Measurements from ENCODE around the gene ELN. TPM values are rescaled to one million over a fixed set of nuclear protein-coding genes. Genes with fewer than 3 reads are reported as not detected.

The ELN gene
- total RNA-seq, 2 donors from 2014 or later = 1,484 to 3,836 TPM

- peak overlapping the region; percentile 54 to 98 for H3K27ac ChIP-seq
- no peaks in the 10 kb centered on the region for H3K27me3 ChIP-seq (replicated peaks; ENCODE audit: insufficient read depth)
- no peak overlapping the region for H3K4me3 ChIP-seq
- no peak for ATAC-seq (ENCODE audit: insufficient number of reproducible peaks, low FRiP score, low read depth)
- H3K9me3 ChIP-seq = no peaks in the 10 kb centered on the region
- H3K4me1 ChIP-seq (ENCODE audit: control insufficient read depth in 1 of 2, low read depth in 2 of 2) = peaks cover 24 to 59% of the 10 kb centered on the region in 2 donors
- no peak for DNase-seq (ENCODE audit: low spot score)
- no peak for TF ChIP-seq CTCF (IDR thresholded peaks at IDR 0.05)
- H3K36me3 ChIP-seq = no peaks in the 10 kb centered on the region
Measured at GRCh38 chr7:74019149-74019548, 8.8 kb upstream of the ELN start.

DNA sequence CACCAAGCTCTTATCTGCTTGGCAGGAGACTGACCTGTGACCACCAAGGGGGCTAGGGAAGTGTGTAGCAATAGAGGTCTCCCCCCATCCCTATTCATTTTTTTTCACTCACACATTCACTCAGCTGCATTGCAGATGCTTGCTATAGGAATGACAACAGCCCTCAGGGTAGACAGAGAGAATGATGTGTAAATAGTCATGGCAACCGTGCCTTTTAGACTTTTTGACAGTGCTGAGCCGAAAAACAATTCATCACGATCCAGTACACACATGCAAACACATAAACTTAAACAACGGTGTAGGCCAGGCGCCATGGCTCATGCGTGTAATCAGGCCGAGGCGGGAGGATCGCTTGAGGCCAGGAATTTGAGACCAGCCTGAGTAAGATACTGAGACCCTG, 7.6 kb upstream of the ELN start:
- no peaks in the 10 kb centered on the region for H3K9me3 ChIP-seq
- H3K4me1 ChIP-seq (ENCODE audit: control insufficient read depth in 1 of 2, low read depth in 2 of 2) = peaks cover 28 to 59% of the 10 kb centered on the region in 2 donors
- no peaks in the 10 kb centered on the region for H3K36me3 ChIP-seq
- H3K4me3 ChIP-seq = no peak overlapping the region
- ATAC-seq (ENCODE audit: insufficient number of reproducible peaks, low FRiP score, low read depth) (no peak), DNase-seq (ENCODE audit: low spot score) (no peak)
- no peaks in the 10 kb centered on the region for H3K27me3 ChIP-seq (replicated peaks; ENCODE audit: insufficient read depth)
- no peak for TF ChIP-seq CTCF (IDR thresholded peaks at IDR 0.05)
- H3K27ac ChIP-seq = peak overlapping the region; percentile 54 to 98

DNA sequence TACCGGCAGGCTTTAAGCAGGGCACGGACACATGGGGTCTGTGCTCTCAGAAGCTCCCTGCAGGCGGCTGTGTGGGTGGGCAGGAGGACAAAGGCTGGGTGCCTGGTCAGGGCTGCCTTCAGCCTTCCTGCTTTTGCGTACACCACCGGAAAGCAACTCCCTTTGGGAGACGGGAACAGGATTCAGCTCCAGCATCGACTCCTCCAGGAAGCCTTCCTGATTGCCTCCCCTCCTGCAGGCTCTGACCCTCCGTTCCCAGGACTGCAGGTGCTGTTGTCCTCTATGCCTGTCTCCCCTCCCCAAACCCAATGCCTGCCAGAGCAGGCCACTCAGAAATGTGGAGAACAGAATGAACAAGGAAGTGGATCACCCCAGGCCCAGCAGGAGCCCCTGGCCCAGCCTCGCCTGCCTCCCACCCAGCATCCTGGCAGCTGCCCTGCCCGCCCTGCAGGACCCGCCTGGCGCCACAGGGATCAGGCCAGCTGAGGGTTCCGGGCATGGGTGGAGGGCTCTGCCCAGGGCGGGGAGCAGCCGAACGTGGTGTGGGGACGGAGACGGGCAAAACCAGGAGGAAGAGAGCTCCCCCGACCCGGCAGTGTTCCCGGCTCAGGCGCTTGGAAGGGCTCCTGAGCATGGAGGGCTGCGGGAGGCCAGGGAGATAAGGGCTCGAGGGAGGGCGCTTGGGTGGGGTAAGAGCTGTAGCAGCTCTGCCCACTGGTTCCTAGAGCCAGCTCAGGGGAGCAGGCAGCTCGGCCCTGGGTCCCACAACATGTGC, 6.2 kb upstream of the ELN start:
- Histone ChIP-seq H3K4me3 (no peak overlapping the region), H3K27me3 (replicated peaks; ENCODE audit: insufficient read depth) (no peaks in the 10 kb centered on the region), H3K36me3 (no peaks in the 10 kb centered on the region), H3K27ac (peak overlapping the region; percentile 93 to 98), H3K9me3 (no peaks in the 10 kb centered on the region), H3K4me1 (ENCODE audit: control insufficient read depth in 1 of 2, low read depth in 2 of 2) (peaks cover 32 to 71% of the 10 kb centered on the region in 2 donors)
- no peak for ATAC-seq (ENCODE audit: insufficient number of reproducible peaks, low FRiP score, low read depth)
- TF ChIP-seq CTCF (IDR thresholded peaks at IDR 0.05) = no peak
- DNase-seq (ENCODE audit: low spot score) = no peak

GRCh38 chr7:74022507-74022906, 5.5 kb upstream of the ELN start:
- DNase-seq (ENCODE audit: low spot score) (no peak), ATAC-seq (ENCODE audit: insufficient number of reproducible peaks, low FRiP score, low read depth) (no peak)
- Histone ChIP-seq H3K4me3 (peak overlapping the region; percentile 55), H3K27ac (peak overlapping the region; percentile 93 to 98), H3K4me1 (ENCODE audit: control insufficient read depth in 1 of 2, low read depth in 2 of 2) (peaks cover 36 to 72% of the 10 kb centered on the region in 2 donors), H3K27me3 (replicated peaks; ENCODE audit: insufficient read depth) (no peaks in the 10 kb centered on the region), H3K36me3 (no peaks in the 10 kb centered on the region), H3K9me3 (no peaks in the 10 kb centered on the region)
- TF ChIP-seq CTCF (IDR thresholded peaks at IDR 0.05) = no peak

- Histone ChIP-seq H3K36me3 (no peaks in the 10 kb centered on the region), H3K9me3 (no peaks in the 10 kb centered on the region), H3K4me1 (ENCODE audit: control insufficient read depth in 1 of 2, low read depth in 2 of 2) (peaks cover 36 to 73% of the 10 kb centered on the region in 2 donors), H3K27ac (peak overlapping the region; percentile 93 to 98), H3K27me3 (replicated peaks; ENCODE audit: insufficient read depth) (no peaks in the 10 kb centered on the region), H3K4me3 (peak overlapping the region; percentile 55)
- TF ChIP-seq CTCF (IDR thresholded peaks at IDR 0.05) = no peak
- DNase-seq (ENCODE audit: low spot score) = peak; percentile 79
- peak; percentile 52 for ATAC-seq (ENCODE audit: insufficient number of reproducible peaks, low FRiP score, low read depth)
Measured at GRCh38 chr7:74023092-74023536, 4.9 kb upstream of the ELN start.

All from thoracic aorta (tissue), 2 donors.